NCI-H345 (cell line): ENCODE results near the gene SIGLEC10.

ENCODE experiments used
- DNase-seq: peaks from one replicate; lab custom pipeline; 2025; lab: John Stamatoyannopoulos, UW

SIGLEC10 gene

GRCh38 chr19:51394050-51394836 is 23.2 kb downstream of the SIGLEC10 start:
- no peak for DNase-seq

- DNase-seq: no peak
Measured at GRCh38 chr19:51392701-51393100, 24.7 kb downstream of the SIGLEC10 start.

- DNase-seq: no peak
Measured at GRCh38 chr19:51391073-51391611, 26.3 kb downstream of the SIGLEC10 start.

- no peak for DNase-seq
Measured at GRCh38 chr19:51389143-51389542, 28.3 kb downstream of the SIGLEC10 start.

- no peak for DNase-seq
Measured at GRCh38 chr19:51387924-51388389, 29.5 kb downstream of the SIGLEC10 start, which contains the start of gene LIM2. TSS of gene LIM2 (minus strand) at chr19:51387974. CDS start at chr19:51387443, 531 bp downstream.

GRCh38 chr19:51386882-51387520 is 30.4 kb downstream of the SIGLEC10 start:
- no peak for DNase-seq

GRCh38 chr19:51382004-51382403 is 35.4 kb downstream of the SIGLEC10 start:
- no peak for DNase-seq

GRCh38 chr19:51380379-51380778 is 37.1 kb downstream of the SIGLEC10 start:
- DNase-seq: no peak

GRCh38 chr19:51377422-51377821 is 40.0 kb downstream of the SIGLEC10 start:
- DNase-seq: no peak

GRCh38 chr19:51375504-51376221 is 41.8 kb downstream of the SIGLEC10 start:
- DNase-seq: no peak

GRCh38 chr19:51372649-51373504 is 44.6 kb downstream of the SIGLEC10 start, which contains the start of gene NKG7:
TSS of gene NKG7 (minus strand) at chr19:51372654. CDS start at chr19:51372535, 119 bp downstream.
- DNase-seq: no peak

- no peak for DNase-seq
Measured at GRCh38 chr19:51372021-51372648, 45.3 kb downstream of the SIGLEC10 start.

GRCh38 chr19:51371186-51371690 is 46.2 kb downstream of the SIGLEC10 start:
- DNase-seq: no peak

- DNase-seq: no peak
Measured at GRCh38 chr19:51370230-51370629, 47.2 kb downstream of the SIGLEC10 start.

- no peak for DNase-seq
Measured at GRCh38 chr19:51368366-51369282, 48.8 kb downstream of the SIGLEC10 start, which contains the start of gene CLDND2. TSS of gene CLDND2 (minus strand) at chr19:51369003. CDS start at chr19:51368577, 426 bp downstream.

- no peak for DNase-seq
Measured at GRCh38 chr19:51367565-51368365, 49.7 kb downstream of the SIGLEC10 start.

GRCh38 chr19:51367255-51367564 is 50.2 kb downstream of the SIGLEC10 start:
- no peak for DNase-seq

GRCh38 chr19:51366389-51367254 is 50.8 kb downstream of the SIGLEC10 start:
- DNase-seq: no peak
